ENCODE results near the gene PDGFC. TPM values are rescaled to one million over a fixed set of nuclear protein-coding genes. Genes with fewer than 3 reads are reported as not detected.

The PDGFC gene
- total RNA-seq, 1 experiment from 2014 or later = 64.5 TPM

- BruUV-seq (replicated peaks) = no TSS peak
Observed at GRCh38 chr4:156765277-156765676, 206.3 kb downstream of the PDGFC start.

GRCh38 chr4:156764846-156765245, 206.8 kb downstream of the PDGFC start:
- Mint-ChIP-seq H3K9me3 (ENCODE audit: low read depth, unreplicated experiment) (no peaks in the 10 kb centered on the region), H3K27ac (ENCODE audit: unreplicated experiment) (no peak overlapping the region), H3K27me3 (ENCODE audit: unreplicated experiment) (no peaks in the 10 kb centered on the region), H3K4me3 (ENCODE audit: low read depth, unreplicated experiment) (no peak overlapping the region), H3K36me3 (ENCODE audit: insufficient read depth, unreplicated experiment) (peaks cover 10% of the 10 kb centered on the region), H3K4me1 (ENCODE audit: low read depth, unreplicated experiment) (peaks cover 10% of the 10 kb centered on the region)
- no peak for TF ChIP-seq CTCF (IDR thresholded peaks at IDR 0.05; ENCODE audit: unreplicated experiment)
- intact Hi-C loops (cut with micrococcal nuclease; ENCODE audit: unreplicated experiment) = no loop called here
- no peak for DNase-seq
- BruUV-seq (replicated peaks) = no TSS peak
- CTCF ChIA-PET = no interaction called here

More at GRCh38 chr4:156765277-156765676, 206.3 kb downstream of the PDGFC start:
- intact Hi-C loops (cut with micrococcal nuclease; ENCODE audit: unreplicated experiment) = no loop called here
- H3K27me3 Mint-ChIP-seq (ENCODE audit: unreplicated experiment) = no peaks in the 10 kb centered on the region
- no peak for TF ChIP-seq CTCF (IDR thresholded peaks at IDR 0.05; ENCODE audit: unreplicated experiment)
- no peak for DNase-seq
- peaks cover 10% of the 10 kb centered on the region for H3K36me3 Mint-ChIP-seq (ENCODE audit: insufficient read depth, unreplicated experiment)
- H3K4me3 Mint-ChIP-seq (ENCODE audit: low read depth, unreplicated experiment) = no peak overlapping the region
- CTCF ChIA-PET = no interaction called here
- H3K27ac Mint-ChIP-seq (ENCODE audit: unreplicated experiment) = no peak overlapping the region
- no peaks in the 10 kb centered on the region for H3K9me3 Mint-ChIP-seq (ENCODE audit: low read depth, unreplicated experiment)
- H3K4me1 Mint-ChIP-seq (ENCODE audit: low read depth, unreplicated experiment) = peaks cover 10% of the 10 kb centered on the region

- Mint-ChIP-seq H3K9me3 (ENCODE audit: low read depth, unreplicated experiment) (no peaks in the 10 kb centered on the region), H3K36me3 (ENCODE audit: insufficient read depth, unreplicated experiment) (peaks cover 10% of the 10 kb centered on the region), H3K4me3 (ENCODE audit: low read depth, unreplicated experiment) (no peak overlapping the region), H3K27ac (ENCODE audit: unreplicated experiment) (no peak overlapping the region), H3K27me3 (ENCODE audit: unreplicated experiment) (no peaks in the 10 kb centered on the region), H3K4me1 (ENCODE audit: low read depth, unreplicated experiment) (peaks cover 10% of the 10 kb centered on the region)
- DNase-seq = no peak
- intact Hi-C loops (cut with micrococcal nuclease; ENCODE audit: unreplicated experiment) = no loop called here
- TF ChIP-seq CTCF (IDR thresholded peaks at IDR 0.05; ENCODE audit: unreplicated experiment) = no peak
- BruUV-seq (replicated peaks) = no TSS peak
- CTCF ChIA-PET = no interaction called here
Observed at GRCh38 chr4:156764145-156764544, 207.5 kb downstream of the PDGFC start.

GRCh38 chr4:156763511-156763910, 208.1 kb downstream of the PDGFC start:
- CTCF ChIA-PET = no interaction called here
- Mint-ChIP-seq H3K4me1 (ENCODE audit: low read depth, unreplicated experiment) (peaks cover 10% of the 10 kb centered on the region), H3K36me3 (ENCODE audit: insufficient read depth, unreplicated experiment) (peaks cover 11% of the 10 kb centered on the region)

More at GRCh38 chr4:156763511-156763910, 208.1 kb downstream of the PDGFC start:
- TF ChIP-seq CTCF (IDR thresholded peaks at IDR 0.05; ENCODE audit: unreplicated experiment) = no peak
- Mint-ChIP-seq H3K9me3 (ENCODE audit: low read depth, unreplicated experiment) (no peaks in the 10 kb centered on the region), H3K27ac (ENCODE audit: unreplicated experiment) (no peak overlapping the region), H3K27me3 (ENCODE audit: unreplicated experiment) (no peaks in the 10 kb centered on the region), H3K4me3 (ENCODE audit: low read depth, unreplicated experiment) (no peak overlapping the region)
- no TSS peak for BruUV-seq (replicated peaks)
- intact Hi-C loops (cut with micrococcal nuclease; ENCODE audit: unreplicated experiment) = no loop called here
- DNase-seq = no peak

Data from Calu3 (cell line).